Inferior parietal cortex (tissue), 1 donor: ENCODE measurements around the gene ZDHHC20.

Source experiments
- DNase-seq: peaks from one replicate; pipeline ENCODE4 v3.0.0-alpha.2; 2016; ENCODE audit errors: extremely low spot score

ZDHHC20 gene, protein sequence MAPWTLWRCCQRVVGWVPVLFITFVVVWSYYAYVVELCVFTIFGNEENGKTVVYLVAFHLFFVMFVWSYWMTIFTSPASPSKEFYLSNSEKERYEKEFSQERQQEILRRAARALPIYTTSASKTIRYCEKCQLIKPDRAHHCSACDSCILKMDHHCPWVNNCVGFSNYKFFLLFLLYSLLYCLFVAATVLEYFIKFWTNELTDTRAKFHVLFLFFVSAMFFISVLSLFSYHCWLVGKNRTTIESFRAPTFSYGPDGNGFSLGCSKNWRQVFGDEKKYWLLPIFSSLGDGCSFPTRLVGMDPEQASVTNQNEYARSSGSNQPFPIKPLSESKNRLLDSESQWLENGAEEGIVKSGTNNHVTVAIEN

DNA sequence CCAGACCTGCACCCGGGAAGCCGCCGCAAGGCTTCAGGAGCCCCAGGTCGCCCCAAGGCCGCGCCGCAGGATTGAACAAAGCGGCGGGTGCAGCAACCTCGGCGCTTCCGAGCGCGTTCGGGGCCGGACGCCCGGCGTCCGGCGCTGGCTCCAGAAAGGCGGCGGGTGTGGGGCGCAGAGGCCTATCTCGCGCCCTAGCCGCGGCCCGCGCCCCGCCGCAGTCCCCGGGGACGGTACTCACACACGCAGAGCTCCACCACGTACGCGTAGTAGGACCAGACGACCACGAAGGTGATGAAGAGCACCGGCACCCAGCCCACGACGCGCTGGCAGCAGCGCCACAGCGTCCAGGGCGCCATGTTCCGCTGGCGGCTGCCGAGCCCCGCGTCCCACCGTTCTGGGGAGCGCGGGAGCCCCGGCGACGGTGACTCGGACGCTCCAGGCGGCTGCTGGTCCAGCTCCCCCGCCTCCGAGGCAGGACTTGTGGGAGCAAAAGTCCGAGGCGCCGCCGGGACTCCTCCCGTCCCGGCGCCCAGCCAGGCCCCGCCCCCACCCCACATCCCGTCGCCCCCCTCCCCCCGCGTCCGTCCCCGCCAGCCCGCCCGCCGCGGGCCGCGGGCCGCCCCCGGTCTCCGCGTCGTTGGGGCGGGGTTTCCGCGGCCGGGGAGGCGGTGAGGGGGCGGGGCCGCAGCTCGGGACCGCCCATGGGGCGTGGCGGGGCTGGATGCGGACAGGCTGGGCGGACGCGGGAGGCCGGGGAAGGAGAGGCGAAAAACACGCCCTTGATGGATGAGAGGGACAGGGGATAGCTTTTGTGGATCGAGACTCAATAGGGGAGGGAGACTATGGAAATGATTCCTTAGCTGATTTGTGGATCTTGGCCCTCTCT lies at the start of gene ZDHHC20:
Gene ZDHHC20 (minus strand): TSS at position 491 of the 889 bp plus-strand sequence. CDS start 132 bp downstream, at position 359.
- DNase-seq, result peak; percentile 82

DNA sequence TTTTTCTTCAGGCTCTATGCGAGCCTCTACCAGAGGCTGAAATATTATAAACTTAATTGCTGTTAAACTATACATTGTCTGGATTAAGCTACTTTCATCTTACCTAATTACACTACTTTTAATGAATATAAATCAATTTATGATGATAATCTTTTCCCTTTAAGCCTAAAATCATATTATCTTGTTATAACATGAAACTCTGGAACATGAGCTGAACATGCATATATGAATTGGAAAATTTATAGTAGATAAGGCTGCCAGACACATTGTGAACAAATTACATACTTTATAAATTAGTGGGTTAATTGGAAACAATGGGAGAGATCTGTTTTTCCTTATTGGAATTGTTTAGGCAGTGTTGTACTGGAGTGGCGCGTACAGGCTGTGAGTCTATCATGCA lies 45.3 kb upstream of the ZDHHC20 start:
- no peak for DNase-seq

DNA sequence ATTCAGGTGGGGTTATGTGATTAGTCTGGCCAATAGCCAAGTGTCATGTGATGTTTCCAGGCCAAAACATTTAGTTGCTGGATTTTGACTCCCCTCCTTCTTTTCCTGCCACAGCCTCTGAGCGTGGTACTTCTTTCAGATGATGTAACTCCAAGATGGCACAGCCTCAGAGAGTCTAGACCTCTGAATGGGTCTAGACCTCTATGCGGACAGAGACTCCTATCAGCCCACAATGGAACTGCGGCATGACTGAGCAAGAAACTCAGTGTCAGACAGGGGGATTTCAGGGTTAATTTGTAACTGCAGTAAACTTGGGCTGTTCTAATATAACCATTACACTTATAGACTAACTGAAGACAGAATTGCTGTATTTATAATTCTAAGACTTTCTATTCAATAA lies 42.6 kb upstream of the ZDHHC20 start:
- no peak for DNase-seq

DNA sequence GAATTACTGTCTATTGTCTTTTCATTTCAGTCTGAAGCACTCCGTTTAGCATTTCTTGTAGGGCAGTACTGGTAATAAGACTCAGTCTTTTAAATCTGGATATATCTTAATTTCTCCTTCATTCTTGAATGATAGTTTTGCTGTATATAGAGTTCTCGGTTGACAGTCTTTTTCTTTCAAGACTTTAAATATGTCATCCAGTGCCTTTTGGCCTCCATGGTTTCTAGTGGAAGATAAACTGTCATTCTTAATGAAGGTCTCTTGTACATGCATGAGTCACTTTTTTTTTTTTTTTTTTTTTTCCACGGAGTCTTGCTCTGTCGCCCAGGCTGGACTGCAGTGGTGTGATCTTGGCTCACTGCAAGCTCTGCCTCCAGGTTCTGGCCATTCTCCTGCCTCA lies 27.2 kb upstream of the ZDHHC20 start:
- DNase-seq, result no peak

DNA sequence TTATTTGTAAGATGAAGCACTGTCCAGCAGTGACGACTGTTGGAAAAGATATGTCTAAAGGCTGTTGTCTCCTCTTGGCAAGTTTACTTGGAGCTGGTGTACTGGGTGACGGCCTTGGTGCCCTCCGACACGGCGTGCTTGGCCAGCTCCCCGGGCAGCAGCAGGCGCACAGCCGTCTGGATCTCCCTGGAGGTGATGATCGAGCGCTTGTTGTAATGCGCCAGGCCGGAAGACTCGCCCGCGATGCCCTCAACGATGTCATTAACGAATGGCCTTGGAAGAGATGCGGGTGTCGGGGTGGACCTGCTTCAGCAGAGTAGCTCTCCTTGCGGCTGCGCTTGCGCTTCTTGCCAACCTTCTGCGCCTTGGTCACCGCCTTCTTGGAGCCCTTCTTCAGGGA lies 24.6 kb upstream of the ZDHHC20 start:
- no peak for DNase-seq

DNA sequence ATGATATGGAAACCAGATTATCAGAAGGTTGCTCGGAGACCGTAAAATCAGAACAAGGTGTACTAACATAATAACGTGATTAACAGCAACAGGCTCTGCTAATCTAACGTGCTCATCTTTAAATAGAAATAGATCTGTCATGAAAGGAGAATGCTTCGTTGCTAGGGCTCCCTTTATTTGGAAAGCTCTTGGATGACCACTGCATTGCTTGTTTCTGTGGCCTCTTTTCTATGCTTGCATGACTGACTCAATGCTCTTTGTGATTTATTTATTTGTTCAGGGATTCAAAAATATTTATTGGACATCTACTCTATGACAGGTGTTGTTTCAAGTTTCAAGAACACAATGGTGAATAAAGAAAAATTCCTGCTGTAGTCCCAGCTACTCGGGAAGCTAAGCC lies 22.3 kb upstream of the ZDHHC20 start:
- no peak for DNase-seq

DNA sequence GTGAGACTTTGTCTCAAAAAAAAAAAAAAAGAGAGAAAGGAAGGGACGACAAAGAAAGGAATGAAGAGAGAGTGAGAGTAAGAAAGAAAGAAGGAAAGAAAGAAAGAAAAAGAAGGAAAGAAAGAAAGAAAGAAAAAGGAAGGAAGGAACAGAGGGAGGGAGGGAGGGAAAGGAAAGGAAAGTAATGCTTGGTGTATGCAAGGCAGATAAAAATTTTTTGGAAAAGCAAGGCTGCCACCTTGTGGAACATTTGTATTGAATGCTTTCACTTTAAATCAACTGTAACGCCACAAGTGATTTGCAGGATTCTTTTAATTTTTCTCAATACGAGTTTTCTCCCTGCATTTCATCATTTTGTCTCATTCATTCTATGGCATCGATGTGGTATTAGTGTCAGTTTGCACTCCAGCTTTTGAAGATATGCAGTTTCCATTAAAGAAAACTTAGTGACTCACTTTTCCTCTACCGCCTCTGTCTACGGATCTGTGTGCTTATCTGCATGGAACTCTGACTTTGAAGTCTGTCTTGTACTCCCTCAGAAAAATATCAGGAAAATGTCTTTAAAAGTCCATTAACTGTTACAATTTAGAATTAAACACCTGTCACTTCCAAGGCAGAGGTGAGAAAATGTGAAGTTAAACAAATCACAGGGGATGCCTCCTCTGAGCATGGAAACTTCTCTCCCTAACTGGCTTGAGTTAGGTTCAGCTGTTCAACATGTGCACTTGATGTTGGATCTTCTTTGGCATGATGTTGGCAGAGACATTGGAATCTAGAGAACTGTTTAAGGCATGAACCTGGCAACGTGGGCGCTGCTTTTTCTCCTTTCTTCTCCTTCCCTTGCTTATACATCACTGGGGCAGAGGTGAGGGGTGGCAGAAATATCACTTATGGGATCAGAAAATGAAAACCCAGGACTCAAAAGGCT lies 20.0 kb upstream of the ZDHHC20 start:
- peak; percentile 95 for DNase-seq

DNA sequence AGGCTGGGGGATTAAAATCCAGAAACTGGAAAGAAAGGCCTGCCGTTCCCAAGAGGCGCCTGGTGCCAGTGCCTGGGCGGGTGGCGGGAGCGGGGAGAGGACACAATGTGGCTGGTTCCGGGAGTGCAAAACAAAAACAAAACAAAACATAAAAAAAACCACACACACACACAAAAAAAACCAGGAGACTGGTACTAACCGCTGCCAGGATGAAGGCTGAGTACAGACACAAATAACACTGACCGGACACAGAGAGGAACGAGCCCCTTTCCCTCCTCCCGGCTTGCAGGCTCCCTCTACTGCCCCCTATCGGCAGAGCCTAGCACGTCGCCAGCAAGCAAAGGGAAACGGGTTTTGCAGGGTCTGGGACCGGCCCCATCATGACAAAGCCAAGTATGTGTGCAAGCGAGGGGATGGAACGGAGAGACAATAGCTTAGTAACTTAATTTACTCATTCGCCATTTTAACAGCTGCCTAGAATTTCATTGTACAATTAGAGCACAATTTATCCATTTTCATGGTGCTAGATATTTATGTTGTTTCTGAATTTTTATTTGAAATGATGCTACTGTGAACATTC lies 17.9 kb upstream of the ZDHHC20 start:
- DNase-seq, result peak; percentile 93

DNA sequence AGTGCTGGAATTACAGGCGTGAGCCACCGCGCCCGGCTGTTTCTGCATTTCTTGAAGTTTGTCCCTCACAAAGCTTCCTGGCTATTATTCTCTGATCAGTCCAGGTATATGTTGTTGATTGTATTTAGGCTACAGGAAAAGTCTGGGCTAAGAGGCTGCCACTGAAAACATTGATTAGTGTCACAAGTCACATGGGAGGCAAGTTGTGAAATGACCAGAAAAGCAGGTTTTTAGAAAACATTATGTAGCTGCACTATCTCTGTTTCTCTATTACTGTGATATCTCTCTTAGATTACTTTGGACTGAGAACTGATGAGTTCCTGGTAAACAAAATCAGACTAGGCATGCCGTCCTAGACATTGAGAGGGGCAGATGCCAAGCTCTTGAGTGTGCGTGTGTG lies 16.0 kb upstream of the ZDHHC20 start:
- DNase-seq, result no peak

DNA sequence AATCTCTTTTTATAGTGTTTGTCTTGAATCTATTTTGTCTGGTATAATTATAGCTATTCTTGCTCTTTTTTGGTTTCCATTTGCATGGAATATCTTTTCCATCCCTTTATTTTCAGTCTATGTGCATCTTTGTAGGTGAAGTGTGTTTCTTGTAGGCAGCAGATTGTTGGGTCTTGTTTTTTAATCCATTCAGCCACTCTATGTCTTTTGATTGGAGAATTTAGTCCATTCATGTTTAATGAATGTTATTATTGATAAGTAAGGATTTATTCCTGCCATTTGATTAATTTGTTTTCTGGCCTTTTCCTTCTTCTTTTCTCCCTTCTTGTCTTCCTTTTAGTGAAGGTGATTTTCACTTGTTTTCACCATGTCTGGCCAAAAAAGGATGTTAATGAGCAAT lies 11.7 kb upstream of the ZDHHC20 start:
- no peak for DNase-seq

DNA sequence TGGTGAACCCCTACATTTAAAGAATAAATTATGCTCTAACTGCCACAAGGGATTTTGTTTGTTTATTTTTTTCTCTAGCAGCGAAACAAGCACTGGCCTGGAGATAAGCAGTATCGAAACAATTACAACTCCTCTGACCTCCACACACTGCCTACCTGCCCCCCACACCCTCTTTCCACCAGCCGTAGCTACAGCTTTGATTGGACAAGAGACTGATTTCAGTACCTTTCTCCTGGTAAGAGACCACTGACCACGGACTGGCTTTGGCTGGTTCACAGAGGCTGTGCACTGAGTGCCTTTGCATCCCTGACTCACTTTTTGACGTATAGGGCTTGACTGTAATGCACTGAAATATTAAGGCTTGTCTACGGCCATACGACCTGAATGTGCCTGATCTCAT lies 7.4 kb upstream of the ZDHHC20 start:
- DNase-seq, result no peak

DNA sequence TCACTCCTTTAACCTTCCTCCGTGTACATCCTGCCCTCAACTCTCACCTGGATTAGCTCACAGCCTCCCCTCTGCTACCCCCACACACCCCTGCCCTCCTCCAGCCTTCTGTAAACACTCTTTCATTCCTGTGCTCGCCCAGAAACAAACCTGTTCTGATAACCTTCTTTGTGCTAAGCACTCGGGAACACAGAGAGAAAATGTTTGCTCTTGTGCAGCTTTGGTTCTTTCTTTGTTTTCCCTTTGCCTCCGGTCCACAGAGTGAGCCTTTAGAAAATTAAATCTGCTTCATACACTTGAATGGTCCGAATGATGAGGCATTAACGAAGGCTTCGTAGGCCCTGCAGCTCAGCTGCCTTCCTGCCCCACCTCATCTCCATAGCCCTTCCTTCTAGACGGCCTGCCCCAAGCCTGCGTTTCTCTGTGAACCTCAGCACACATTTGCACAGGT lies 6.6 kb upstream of the ZDHHC20 start:
- DNase-seq, result no peak

DNA sequence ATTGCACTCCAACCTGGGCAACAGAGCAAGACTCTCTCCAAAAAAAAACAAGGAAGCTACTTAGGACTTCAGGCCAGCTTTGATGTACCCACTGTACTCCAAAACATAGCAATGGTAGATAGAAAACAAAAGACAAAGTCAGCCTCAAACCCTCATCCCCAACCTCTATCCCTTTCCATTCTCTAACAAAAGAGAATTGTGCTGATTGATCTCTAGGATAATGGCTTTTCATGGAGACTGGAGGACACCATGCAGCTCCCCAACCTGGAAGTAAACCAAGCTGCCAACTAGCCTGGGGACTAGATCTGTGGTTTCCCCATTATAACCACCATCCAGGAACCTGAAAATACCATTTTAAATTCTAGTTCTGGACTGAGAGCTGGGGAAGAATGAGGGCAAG lies 4.3 kb upstream of the ZDHHC20 start:
- DNase-seq, result no peak

DNA sequence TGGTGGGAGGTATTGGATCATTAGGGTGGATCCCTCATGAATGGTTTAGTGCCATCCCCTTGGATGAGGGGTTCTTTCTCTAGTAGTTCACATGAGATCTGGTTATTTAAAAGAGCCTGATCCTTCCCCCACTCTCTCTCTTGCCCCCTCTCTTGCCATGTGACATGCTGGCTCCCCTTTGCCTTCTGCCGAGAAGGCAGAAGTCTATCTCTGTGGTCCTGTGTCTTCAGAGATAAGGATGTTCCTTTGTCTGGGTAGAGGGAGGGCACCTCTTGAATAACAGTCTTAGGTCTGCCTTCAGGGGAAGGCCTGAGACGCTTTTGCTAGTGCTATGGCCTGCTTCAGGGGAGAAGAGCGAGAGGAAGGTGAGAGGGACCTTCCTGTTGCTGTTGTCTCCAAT lies 2.0 kb upstream of the ZDHHC20 start:
- no peak for DNase-seq

DNA sequence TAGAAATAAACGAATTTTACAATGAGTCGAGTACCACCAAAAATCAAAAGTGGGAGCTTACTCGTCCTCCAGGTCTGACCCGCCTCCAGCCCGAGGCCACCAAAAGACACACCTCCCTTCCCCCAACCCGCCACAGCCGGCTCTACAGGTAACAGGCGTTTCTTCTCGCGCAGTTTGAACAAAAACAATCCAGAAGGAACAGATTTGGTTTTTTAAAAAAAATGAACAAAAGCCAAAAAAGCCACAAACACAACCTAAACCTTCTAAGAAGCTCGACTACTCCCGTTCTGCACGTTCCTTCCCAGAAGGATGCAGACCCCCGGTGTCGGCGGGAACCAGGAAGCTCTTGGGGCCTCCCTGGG lies 671 bp downstream of the ZDHHC20 start:
- DNase-seq, result no peak

DNA sequence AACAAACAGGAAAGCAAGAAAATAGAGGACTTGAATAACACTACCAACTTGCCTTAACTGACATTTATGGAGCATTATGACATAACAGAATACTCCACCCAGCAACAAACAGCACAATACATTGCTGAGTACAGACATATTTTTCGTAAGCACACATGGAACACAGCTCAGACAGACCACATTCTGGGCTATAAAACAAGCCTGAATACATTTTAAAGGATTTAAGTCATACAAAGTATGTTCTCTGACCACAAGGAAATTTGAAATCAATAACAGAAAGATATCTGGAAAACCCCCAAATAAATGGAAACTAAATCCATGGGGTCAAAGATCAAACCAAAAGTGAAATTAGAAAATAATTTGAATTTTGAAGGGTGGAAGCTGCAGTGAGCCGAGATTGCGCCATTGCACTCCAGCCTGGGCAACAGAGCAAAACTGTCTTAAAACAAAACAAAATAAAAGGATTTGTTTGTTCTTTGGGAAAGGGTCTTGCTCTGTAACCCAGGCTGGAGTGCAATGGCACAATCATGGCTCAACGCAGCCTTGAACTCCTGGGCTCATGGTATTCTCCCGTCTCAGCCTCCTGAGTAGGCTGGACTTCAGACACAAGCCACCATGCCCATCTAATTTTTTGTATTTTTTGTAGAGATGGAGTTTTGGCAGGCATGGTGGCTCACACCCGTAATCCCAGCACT lies 5.6 kb downstream of the ZDHHC20 start:
- no peak for DNase-seq

DNA sequence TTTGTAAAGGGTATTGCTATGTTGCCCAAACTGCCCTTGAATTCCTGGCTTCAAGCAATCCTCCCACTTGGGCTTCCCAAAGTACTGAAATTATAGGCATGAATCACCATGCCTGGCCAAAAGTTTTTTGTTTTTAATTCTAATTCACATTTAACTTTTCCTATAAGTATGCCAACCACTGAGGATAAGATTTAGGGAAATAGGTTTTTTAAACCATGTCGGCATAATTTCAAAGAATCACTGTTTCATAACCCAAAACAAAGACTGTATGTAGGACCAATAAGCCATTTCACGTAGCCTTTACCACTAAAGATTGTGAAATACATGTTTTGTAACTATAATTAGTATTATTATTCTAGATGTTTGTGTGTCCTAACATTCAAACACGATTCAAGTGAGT lies 8.2 kb downstream of the ZDHHC20 start:
- DNase-seq, result no peak

DNA sequence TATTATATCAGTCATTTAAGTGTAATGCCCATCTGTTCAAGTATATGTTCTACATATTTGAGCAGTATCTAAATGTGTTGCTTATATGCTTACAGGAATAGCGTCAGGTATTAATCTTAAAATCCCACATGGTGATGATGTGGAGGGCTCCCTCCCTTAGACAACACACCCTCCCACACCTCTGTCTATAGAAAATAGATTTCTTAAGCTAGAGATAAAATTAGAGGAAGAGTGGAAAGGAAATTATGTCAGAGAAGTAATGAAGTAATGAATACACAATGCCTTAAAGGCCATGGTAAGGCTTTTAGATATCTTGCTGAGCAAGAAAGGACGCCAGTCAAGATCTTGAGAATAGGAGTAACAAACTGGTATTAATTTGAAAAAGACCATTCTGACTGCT lies 12.4 kb downstream of the ZDHHC20 start:
- no peak for DNase-seq

DNA sequence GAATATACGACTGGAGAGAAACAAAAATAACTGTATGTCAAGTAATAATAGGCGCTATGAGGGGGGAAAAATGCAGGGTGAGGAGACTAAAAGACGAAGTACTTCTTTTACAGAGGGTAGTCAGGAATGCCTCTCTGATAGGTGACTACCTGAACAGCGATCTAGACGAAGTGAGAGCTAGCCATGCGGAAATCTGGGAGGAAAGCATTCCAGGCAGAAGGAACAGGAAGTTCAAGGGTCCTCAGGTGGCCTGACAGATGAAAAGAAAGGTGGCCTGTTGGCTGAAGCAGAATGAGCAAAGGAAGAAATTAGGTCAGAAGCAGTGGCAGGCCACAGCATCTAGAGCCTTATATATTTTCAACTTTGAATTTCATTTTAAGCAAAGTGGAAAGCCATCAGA lies 13.3 kb downstream of the ZDHHC20 start:
- DNase-seq, result no peak

DNA sequence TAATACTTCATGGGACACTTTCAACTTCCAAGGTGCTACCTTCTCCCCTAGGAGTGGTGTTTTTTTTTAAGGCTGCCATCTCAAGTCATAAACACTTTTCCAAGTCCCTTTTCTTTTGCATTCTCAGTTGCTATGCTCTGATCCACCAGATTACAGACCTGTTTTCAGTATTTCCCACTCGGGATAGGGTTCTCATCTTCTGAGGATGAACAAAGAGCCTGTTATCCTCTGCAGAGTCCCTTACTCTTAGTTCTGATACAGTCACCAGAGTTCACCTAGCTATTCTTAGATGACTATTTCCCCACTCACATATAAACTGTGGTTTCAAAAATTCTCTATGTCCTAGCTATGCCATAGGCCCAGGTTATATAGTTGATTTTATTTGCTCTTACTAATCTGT lies 15.9 kb downstream of the ZDHHC20 start:
- no peak for DNase-seq

DNA sequence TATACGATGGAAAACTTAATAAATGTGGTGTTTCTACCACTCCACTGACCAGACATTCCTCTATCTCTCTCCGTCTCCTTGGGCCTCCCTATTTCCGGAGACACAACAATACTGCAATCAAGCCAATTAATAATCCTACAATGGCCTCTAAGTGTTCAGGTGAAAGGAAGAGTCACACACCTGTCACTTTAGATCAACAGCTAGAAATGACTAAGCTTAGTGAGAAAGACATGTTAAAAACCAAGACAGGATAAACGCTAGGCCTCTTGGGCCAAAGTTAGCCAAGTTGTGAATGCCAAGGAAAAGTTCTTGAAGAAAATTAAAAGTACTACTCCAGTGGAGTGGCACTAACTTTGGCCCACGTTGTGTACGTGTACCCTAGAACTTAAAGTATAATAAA lies 22.5 kb downstream of the ZDHHC20 start:
- no peak for DNase-seq
